Measurements from ENCODE around the gene ANKS1B.
"Not testable (repeated sequence)": the region's sequence is repeated elsewhere in the genome, so short reads cannot be mapped to it uniquely, and the experiment has no call there.

The ANKS1B gene

GRCh38 chr12:99695050-99695449 is 289.7 kb downstream of the ANKS1B start:
- DNase-seq, result no peak

GRCh38 chr12:99686142-99686541 is 298.6 kb downstream of the ANKS1B start:
- DNase-seq, result no peak

- DNase-seq, result no peak
These were observed 304.5 kb downstream of the ANKS1B start for GRCh38 chr12:99680276-99680675.

- DNase-seq, result peak; percentile 13
These were observed 314.1 kb downstream of the ANKS1B start for GRCh38 chr12:99670635-99671034.

- no peak for DNase-seq
These were observed 325.9 kb downstream of the ANKS1B start for GRCh38 chr12:99658671-99659349.

GRCh38 chr12:99649551-99649950 is 335.2 kb downstream of the ANKS1B start:
- DNase-seq, result no peak

GRCh38 chr12:99648183-99648582 is 336.6 kb downstream of the ANKS1B start:
- no peak for DNase-seq

- no peak for DNase-seq
These were observed 337.3 kb downstream of the ANKS1B start, which contains the start of gene GARIN6 for GRCh38 chr12:99647453-99647852. Gene GARIN6, plus strand, starts transcription at chr12:99647753. Its CDS starts 422 bp downstream, at chr12:99648175.

GRCh38 chr12:99644629-99645028 is 340.1 kb downstream of the ANKS1B start:
- no peak for DNase-seq

- DNase-seq, result no peak
These were observed 357.3 kb downstream of the ANKS1B start for GRCh38 chr12:99627459-99627858.

GRCh38 chr12:99624591-99624990 is 360.1 kb downstream of the ANKS1B start:
- DNase-seq, result not testable (repeated sequence)

- DNase-seq, result no peak
These were observed 364.6 kb downstream of the ANKS1B start for GRCh38 chr12:99620159-99620479.

- DNase-seq, result peak; percentile 45
These were observed 365.2 kb downstream of the ANKS1B start for GRCh38 chr12:99619389-99620158.

GRCh38 chr12:99618657-99619056 is 366.1 kb downstream of the ANKS1B start:
- DNase-seq, result peak; percentile 39

- peak; percentile 37 for DNase-seq
These were observed 373.1 kb downstream of the ANKS1B start for GRCh38 chr12:99611599-99611998.

GRCh38 chr12:99611117-99611516 is 373.6 kb downstream of the ANKS1B start:
- peak; percentile 43 for DNase-seq

- DNase-seq, result no peak
These were observed 375.1 kb downstream of the ANKS1B start for GRCh38 chr12:99609455-99610181.

GRCh38 chr12:99600388-99600787 is 384.3 kb downstream of the ANKS1B start:
- DNase-seq, result no peak

- no peak for DNase-seq
These were observed 386.0 kb downstream of the ANKS1B start for GRCh38 chr12:99598785-99599184.

GRCh38 chr12:99596762-99597161 is 388.0 kb downstream of the ANKS1B start:
- DNase-seq, result no peak

- DNase-seq, result not testable (repeated sequence)
These were observed 407.6 kb downstream of the ANKS1B start for GRCh38 chr12:99577125-99577524.

- DNase-seq, result no peak
These were observed 410.8 kb downstream of the ANKS1B start for GRCh38 chr12:99573980-99574379.

GRCh38 chr12:99567072-99567471 is 417.7 kb downstream of the ANKS1B start:
- DNase-seq, result no peak
